Activated CD8-positive, alpha-beta T cell treated with anti-CD3 and anti-CD28 coated beads, Interleukin-2, amount 10 ng/mL, durations not matched to agents 7 days and 5 days (primary cell): Measurements from ENCODE around the gene RAB22A. TPM values are rescaled to one million over a fixed set of nuclear protein-coding genes. Genes with fewer than 3 reads are reported as not detected.

ENCODE experiments used
- ATAC-seq: fragments of 150-1000 bp; cut with Tn5 transposase; one replicate; pipeline ENCODE4 v1.10.0; 2021; ENCODE audit warnings: moderate library complexity
- CTCF ChIA-PET: fragments of 350-600 bp; sonication (Branson Sonifier 250); formaldehyde crosslinking; loops from one replicate; lab custom pipeline; 2021; ENCODE audit warnings: antibody characterized with exemption; lab: Charles Lee
- POLR2A ChIA-PET: fragments of 350-600 bp; sonication (Branson Sonifier 250); formaldehyde crosslinking; loops from one replicate; lab custom pipeline; 2021; ENCODE audit warnings: antibody characterized with exemption; lab: Charles Lee
- DNase-seq: peaks from one replicate; pipeline ENCODE4 v3.0.0-alpha.2; 2020
- H3K27ac Mint-ChIP-seq: one replicate; pipeline ENCODE4 v1.8.0; 2021; ENCODE audit warnings: mild to moderate bottlenecking, mixed read lengths
- H3K27me3 Mint-ChIP-seq: one replicate; pipeline ENCODE4 v1.8.0; 2021; ENCODE audit warnings: low read depth, mixed read lengths
- H3K36me3 Mint-ChIP-seq: one replicate; pipeline ENCODE4 v1.8.0; 2021; ENCODE audit warnings: low read depth, mixed read lengths
- H3K4me1 Mint-ChIP-seq: one replicate; pipeline ENCODE4 v1.8.0; 2021; ENCODE audit warnings: low read depth, mixed read lengths
- H3K4me3 Mint-ChIP-seq: one replicate; pipeline ENCODE4 v1.8.0; 2021; ENCODE audit warnings: mild to moderate bottlenecking, mixed read lengths
- H3K9me3 Mint-ChIP-seq: one replicate; pipeline ENCODE4 v1.8.0; 2022; ENCODE audit warnings: mixed read lengths; ENCODE audit not compliant: insufficient read depth
- total RNA-seq, 2 experiments: library from RNA; stranded (reverse); gene quantifications; one replicate each; pipeline ENCODE4 v1.2.3, GENCODE V29; 2021

Gene RAB22A, protein sequence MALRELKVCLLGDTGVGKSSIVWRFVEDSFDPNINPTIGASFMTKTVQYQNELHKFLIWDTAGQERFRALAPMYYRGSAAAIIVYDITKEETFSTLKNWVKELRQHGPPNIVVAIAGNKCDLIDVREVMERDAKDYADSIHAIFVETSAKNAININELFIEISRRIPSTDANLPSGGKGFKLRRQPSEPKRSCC
- total RNA-seq = 10 to 100 TPM; 16.0 to 17.3 TPM

DNA sequence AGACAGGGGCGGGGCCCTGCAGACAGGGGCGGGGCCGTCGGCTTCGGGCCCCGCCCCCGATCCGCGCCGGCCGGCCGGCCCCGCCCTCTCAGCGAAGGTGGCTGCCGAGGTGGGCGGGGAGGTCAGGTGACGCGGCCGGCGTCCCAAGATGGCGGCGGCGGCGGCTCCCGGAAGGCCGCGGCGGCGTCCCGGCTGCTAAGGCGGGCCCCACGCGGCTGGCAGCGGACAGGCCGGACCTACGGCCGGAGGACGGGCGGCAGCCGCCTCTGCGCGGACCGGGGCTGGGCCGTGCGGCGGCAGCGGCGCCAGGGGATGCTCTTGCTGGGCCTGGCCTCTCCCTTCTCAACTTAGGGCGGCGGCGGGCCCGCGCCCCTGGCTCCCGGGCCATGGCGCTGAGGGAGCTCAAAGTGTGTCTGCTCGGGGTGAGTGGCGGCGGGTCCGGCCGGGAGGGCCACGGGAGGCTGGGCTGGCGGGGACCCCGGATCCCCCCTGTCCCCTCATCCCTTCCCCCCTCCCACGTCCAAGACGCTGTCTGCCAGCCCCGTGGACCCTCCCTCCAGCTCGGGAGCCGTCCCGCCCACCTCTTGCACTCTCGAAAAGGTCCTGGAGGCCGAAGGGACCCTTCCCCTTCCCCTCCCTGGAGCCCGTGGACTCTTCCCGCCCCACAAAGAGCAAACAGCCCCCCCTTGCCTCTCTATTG, at the start of gene RAB22A:
RAB22A (plus strand) TSS at position 125 of the 700 bp plus-strand sequence; CDS start at position 387, 262 bp downstream.
- DNase-seq (peak; percentile 86), ATAC-seq (peak; percentile 68)
- H3K27ac Mint-ChIP-seq = peak within 1 kb of the TSS; percentile 87
- no peaks in the 10 kb centered on the region for H3K9me3 Mint-ChIP-seq
- peak within 1 kb of the TSS; percentile 93 for H3K4me3 Mint-ChIP-seq
- H3K36me3 Mint-ChIP-seq = peaks cover 44% of the 10 kb centered on the region
- CTCF ChIA-PET = interaction anchor here (1.2 kb wide), 1 partner anchor 72 kb away, joined by 5 read pairs; no protein-coding TSS in a partner anchor
- peaks cover 65% of the 10 kb centered on the region for H3K4me1 Mint-ChIP-seq
- no peaks in the 10 kb centered on the region for H3K27me3 Mint-ChIP-seq
- POLR2A ChIA-PET = interaction anchor here (0.6 to 1.6 kb wide), 7 partner anchors 13 to 342 kb away, joined by 3 to 14 read pairs (median 3); partner anchors contain the start of gene VAPB

DNA sequence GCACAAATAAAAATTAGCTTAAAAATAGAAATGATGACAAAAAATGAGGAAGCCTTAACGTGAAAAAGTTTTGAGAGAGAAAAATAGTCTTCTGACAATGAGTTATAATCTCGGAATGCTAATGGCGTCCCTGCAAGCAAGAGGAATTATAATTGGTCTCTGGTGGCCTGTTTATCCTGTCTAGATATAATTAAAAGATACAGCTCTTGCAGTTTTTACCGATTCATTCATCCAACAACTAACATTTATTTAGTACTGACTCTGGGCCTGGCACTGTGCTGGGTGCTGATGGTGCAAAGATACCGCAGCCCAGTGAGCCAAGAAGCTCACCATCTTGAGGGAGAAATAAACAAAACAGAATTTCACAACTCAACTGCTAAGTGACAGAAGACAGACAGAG, 49.5 kb upstream of the RAB22A start:
- Mint-ChIP-seq H3K27me3 (no peaks in the 10 kb centered on the region), H3K4me1 (peaks cover 9% of the 10 kb centered on the region), H3K36me3 (peaks cover 16% of the 10 kb centered on the region), H3K9me3 (no peaks in the 10 kb centered on the region), H3K4me3 (no peak overlapping the region), H3K27ac (no peak overlapping the region)
- CTCF ChIA-PET = interaction anchor here (1.3 kb wide), 1 partner anchor 30 kb away, joined by 3 read pairs; no protein-coding TSS in a partner anchor
- ATAC-seq (no peak), DNase-seq (no peak)
- POLR2A ChIA-PET = no interaction called here

DNA sequence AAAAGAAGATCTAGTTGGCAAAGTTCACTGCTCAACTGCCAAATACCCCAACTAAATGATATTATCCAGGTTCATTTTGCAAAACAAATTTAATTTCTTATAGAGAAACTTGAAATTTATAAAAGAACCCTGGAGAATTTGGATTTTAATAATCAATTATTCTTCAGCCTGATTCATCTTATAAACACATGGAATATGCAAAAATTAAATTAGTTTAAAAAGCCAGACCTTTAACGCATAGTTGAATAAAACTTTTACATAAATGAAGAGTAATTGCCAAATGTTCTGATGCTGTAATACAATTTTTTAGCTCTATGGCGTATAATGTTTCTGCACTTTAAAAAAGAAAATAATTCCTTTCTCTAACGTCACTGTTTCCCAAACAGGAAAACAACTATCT, 47.9 kb upstream of the RAB22A start:
- DNase-seq = no peak
- no peaks in the 10 kb centered on the region for H3K9me3 Mint-ChIP-seq
- no peak overlapping the region for H3K27ac Mint-ChIP-seq
- ChIA-PET POLR2A (no interaction called here), CTCF (interaction anchor here (1.3 to 2.2 kb wide), 2 partner anchors 24 to 26 kb away, joined by 3 to 6 read pairs; no protein-coding TSS in a partner anchor)
- H3K4me1 Mint-ChIP-seq = peaks cover 9% of the 10 kb centered on the region
- H3K4me3 Mint-ChIP-seq = no peak overlapping the region
- no peak for ATAC-seq
- peaks cover 18% of the 10 kb centered on the region for H3K36me3 Mint-ChIP-seq
- H3K27me3 Mint-ChIP-seq = no peaks in the 10 kb centered on the region

DNA sequence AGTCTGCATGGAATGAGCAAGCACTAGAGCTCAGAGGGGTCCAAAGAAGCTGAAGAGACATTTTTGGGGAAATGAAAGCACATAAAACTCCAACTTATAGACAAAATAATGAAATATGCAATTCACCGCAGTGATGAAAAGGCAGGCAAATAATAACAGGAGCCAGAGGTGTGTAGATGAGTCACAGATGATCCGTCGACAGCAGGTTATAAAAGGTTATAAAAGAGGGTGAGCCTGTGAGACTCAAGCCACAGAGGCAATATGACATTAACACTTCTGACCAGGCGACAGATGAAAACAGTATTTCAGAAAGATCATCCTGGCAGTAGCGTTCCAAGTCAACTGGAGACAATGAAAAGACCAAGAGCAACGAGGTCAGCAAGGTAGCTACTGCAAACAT, 45.2 kb upstream of the RAB22A start:
- H3K4me3 Mint-ChIP-seq = no peak overlapping the region
- ChIA-PET POLR2A (no interaction called here), CTCF (no interaction called here)
- ATAC-seq = no peak
- H3K9me3 Mint-ChIP-seq = no peaks in the 10 kb centered on the region
- H3K27ac Mint-ChIP-seq = no peak overlapping the region
- H3K36me3 Mint-ChIP-seq = peaks cover 27% of the 10 kb centered on the region
- DNase-seq = no peak
- no peaks in the 10 kb centered on the region for H3K27me3 Mint-ChIP-seq
- peaks cover 25% of the 10 kb centered on the region for H3K4me1 Mint-ChIP-seq

DNA sequence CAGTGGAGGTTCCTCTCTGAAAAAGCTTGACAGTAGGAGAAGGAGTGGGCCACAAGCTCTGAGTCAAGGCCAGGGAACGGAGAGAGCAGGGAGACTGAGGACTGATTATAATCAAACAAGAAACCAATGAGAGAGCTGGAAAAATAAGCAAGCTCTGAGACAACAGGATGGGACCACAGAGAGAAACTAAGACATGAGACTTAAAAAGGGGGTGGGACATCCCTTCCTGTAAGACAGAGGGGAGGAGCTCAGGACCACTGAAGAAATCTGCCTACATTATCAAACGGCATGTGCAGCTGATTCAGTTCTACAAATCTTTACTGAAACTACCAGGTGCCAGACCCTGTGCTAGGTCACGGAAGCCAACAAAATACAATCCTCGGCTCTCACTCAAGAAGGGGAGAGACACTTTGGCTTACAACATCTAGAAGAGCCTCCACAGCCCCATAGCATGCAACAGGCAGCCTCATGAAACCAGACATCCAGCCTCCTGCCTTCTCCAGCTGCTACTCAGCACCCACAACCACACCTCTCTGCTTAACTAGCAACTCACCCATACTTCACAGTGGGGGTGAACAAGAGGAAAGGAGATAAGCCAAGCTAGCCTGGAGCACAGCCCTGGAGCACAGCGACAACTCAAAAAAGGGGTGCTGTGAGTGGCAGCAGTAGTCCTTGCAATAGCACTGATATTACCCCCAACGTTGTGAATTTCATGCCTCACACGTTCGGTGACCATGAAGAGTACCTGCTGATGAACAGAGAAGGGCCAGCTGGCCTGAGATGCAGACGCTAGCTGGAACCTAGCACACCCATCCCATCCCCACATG, 41.9 kb upstream of the RAB22A start:
- H3K9me3 Mint-ChIP-seq = no peaks in the 10 kb centered on the region
- H3K27me3 Mint-ChIP-seq = no peaks in the 10 kb centered on the region
- no peak for DNase-seq
- H3K4me1 Mint-ChIP-seq = peaks cover 33% of the 10 kb centered on the region
- H3K4me3 Mint-ChIP-seq = no peak overlapping the region
- peaks cover 38% of the 10 kb centered on the region for H3K36me3 Mint-ChIP-seq
- ChIA-PET POLR2A (interaction anchor here (0.7 to 0.9 kb wide), 2 partner anchors 29 to 42 kb away, joined by 4 to 5 read pairs; partner anchors contain the start of gene RAB22A), CTCF (interaction anchor here (1.1 to 2.1 kb wide), 6 partner anchors 13 to 32 kb away, joined by 3 to 6 read pairs (median 3); no protein-coding TSS in a partner anchor)
- peak; percentile 30 for ATAC-seq
- peak overlapping the region; percentile 68 for H3K27ac Mint-ChIP-seq

DNA sequence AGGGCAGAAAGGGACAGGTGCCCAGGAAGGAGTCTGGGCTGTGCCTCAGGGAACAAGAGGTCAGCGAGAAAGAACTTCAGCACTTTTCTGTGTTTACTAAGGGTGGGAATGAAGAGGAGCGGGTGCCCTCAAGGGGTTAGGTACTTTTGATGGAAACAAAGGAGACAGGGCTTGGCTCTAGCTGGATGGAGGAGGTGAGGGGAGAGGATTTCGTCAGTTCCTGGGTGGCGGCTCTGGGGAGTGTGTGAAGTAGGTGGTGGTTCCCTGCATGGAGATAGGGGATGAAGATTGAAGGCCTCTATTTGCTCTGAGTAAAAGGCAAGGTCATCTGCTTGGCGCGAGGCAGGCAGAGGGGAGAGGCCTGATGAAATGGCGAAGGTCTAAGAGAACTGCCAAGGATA, 41.1 kb upstream of the RAB22A start:
- ChIA-PET CTCF (interaction anchor here (0.9 to 2.1 kb wide), 3 partner anchors 24 to 32 kb away, joined by 3 to 6 read pairs (median 3); no protein-coding TSS in a partner anchor), POLR2A (interaction anchor here (0.6 kb wide), 1 partner anchor 157 kb away, joined by 3 read pairs; no protein-coding TSS in a partner anchor)
- no peak for ATAC-seq
- H3K27ac Mint-ChIP-seq = peak overlapping the region; percentile 68
- H3K4me1 Mint-ChIP-seq = peaks cover 33% of the 10 kb centered on the region
- no peaks in the 10 kb centered on the region for H3K27me3 Mint-ChIP-seq
- H3K36me3 Mint-ChIP-seq = peaks cover 34% of the 10 kb centered on the region
- no peak overlapping the region for H3K4me3 Mint-ChIP-seq
- DNase-seq = no peak
- no peaks in the 10 kb centered on the region for H3K9me3 Mint-ChIP-seq

DNA sequence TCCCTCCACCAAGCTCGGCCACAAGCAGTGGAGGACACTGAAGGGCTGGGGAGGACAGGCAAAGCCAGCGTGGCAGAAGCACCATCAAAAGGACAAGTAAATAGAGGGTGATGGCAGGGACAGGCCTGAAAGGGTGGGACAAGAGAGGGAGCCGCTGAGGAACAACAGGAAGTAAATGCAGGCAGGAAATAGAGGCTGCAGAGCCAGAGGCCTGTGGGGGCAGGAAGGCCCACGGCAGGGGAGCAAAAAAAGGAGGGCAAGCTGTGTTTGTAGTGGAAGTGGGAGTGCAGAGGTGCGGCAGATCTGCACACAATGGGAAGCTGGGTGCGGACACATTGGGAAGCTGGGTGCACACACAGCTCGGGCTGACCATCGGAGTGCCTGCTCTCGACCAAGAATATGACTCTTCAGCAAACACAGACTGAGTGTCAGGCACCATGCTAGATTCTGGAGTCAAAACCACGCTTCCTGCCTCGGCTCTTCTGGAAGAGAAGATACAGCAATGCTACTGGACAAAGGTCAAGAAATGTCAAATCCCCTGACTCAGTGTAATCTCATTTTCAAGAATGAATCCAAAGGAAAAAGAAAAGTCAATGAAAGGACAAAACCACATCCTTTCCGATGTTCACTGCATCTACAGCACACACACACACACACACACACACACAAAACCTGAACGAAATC, 40.4 kb upstream of the RAB22A start:
- ATAC-seq (peak; percentile 33), DNase-seq (no peak)
- peak overlapping the region; percentile 68 for H3K27ac Mint-ChIP-seq
- H3K27me3 Mint-ChIP-seq = no peaks in the 10 kb centered on the region
- ChIA-PET POLR2A (interaction anchor here (0.6 kb wide), 1 partner anchor 156 kb away, joined by 3 read pairs; no protein-coding TSS in a partner anchor), CTCF (interaction anchor here (0.9 kb wide), 1 partner anchor 33 kb away, joined by 3 read pairs; no protein-coding TSS in a partner anchor)
- no peak overlapping the region for H3K4me3 Mint-ChIP-seq
- H3K9me3 Mint-ChIP-seq = no peaks in the 10 kb centered on the region
- H3K4me1 Mint-ChIP-seq = peaks cover 33% of the 10 kb centered on the region
- peaks cover 34% of the 10 kb centered on the region for H3K36me3 Mint-ChIP-seq

DNA sequence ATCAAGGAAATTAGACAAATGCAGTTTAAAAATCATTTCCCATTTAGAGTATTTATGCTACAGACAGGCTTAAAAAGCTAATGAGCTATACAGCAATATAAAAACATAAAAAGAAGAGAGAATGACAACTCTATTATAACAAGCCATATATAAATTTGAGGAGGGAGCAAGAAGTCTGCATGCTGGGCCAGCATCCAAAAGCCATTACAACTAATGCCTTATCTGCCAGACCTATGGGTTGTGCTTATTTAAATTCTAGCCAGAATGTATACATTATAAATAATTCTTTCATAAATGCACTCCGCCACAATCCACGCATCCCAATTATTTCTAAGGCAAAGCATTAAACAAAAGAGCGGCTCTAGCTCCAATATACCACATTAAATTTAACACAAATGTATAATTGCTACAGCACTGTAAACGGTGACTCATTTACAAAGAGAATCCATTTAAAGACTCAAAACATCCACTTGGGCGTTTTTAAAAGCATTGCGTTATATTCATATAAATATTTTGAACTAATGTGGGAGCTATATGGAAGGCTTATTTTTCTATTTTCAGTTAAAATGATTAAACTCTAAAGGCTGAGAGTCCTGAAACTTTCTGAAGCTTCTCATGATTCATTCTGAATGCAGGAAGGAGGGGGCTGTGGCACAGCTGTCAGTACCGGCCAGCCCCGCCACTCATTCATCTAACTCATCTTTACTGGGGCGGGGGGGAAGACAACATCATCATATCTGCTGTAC, 37.7 kb upstream of the RAB22A start:
- Mint-ChIP-seq H3K4me3 (no peak overlapping the region), H3K27me3 (no peaks in the 10 kb centered on the region), H3K9me3 (no peaks in the 10 kb centered on the region), H3K27ac (no peak overlapping the region), H3K36me3 (peaks cover 38% of the 10 kb centered on the region), H3K4me1 (peaks cover 33% of the 10 kb centered on the region)
- CTCF ChIA-PET = interaction anchor here (1.1 to 1.7 kb wide), 3 partner anchors 9 to 37 kb away, joined by 3 to 5 read pairs (median 3); no protein-coding TSS in a partner anchor
- DNase-seq (no peak), ATAC-seq (no peak)
- POLR2A ChIA-PET = no interaction called here

DNA sequence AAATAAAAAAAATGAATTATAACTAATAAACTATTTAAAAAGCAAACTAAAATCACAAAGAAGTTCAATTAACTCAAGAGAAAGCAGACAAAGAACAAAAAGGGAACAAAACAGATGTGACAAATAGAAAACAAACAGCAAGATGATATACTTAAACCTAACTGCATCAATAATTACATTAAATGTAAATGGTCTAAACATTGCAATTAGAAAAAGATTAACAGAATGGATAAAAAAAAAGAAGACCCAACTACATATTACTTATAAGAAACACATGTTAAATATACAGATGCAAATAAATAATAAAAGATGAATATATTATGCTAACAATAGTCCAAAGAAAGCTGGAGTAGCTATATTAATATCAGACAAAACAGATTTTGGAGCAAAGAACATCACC, 35.1 kb upstream of the RAB22A start:
- POLR2A ChIA-PET = no interaction called here
- ATAC-seq = no peak
- H3K36me3 Mint-ChIP-seq = peaks cover 28% of the 10 kb centered on the region
- H3K9me3 Mint-ChIP-seq = no peaks in the 10 kb centered on the region
- no peak for DNase-seq
- no peaks in the 10 kb centered on the region for H3K27me3 Mint-ChIP-seq
- no peak overlapping the region for H3K4me3 Mint-ChIP-seq
- no peak overlapping the region for H3K27ac Mint-ChIP-seq
- CTCF ChIA-PET = no interaction called here
- H3K4me1 Mint-ChIP-seq = peaks cover 8% of the 10 kb centered on the region

DNA sequence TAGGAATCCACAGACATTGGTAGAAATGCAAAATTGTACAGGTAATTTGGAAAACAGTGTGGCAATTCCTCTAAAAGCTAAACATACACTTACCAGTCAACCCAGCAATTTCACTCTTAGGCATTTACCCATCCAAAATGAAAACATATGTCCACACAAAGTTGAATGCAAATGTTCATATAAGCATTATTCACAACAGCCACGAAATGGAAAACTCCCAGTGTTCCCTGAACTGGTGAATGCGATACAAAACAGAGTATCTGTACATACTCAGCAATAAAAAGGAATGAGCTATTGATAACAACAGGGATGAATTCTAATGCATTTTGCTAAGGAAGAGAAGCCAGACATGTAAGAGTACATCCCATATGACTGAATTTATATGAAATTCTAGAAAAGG, 32.4 kb upstream of the RAB22A start:
- H3K27me3 Mint-ChIP-seq = no peaks in the 10 kb centered on the region
- no peaks in the 10 kb centered on the region for H3K9me3 Mint-ChIP-seq
- no peaks in the 10 kb centered on the region for H3K4me1 Mint-ChIP-seq
- ATAC-seq = no peak
- H3K36me3 Mint-ChIP-seq = peaks cover 16% of the 10 kb centered on the region
- no peak overlapping the region for H3K4me3 Mint-ChIP-seq
- H3K27ac Mint-ChIP-seq = no peak overlapping the region
- no peak for DNase-seq
- ChIA-PET CTCF (no interaction called here), POLR2A (no interaction called here)
